GM18909 (cell line): ENCODE results near the gene CA9.
"Not testable (repeated sequence)": the region's sequence is repeated elsewhere in the genome, so short reads cannot be mapped to it uniquely, and the experiment has no call there.

Source experiments
- ATAC-seq: cut with Tn5 transposase; IDR thresholded peaks from one replicate; pipeline ENCODE4 v1.9.1; 2021; ENCODE audit warnings: mild to moderate bottlenecking; ENCODE audit not compliant: unreplicated experiment, poor library complexity

The CA9 gene

DNA sequence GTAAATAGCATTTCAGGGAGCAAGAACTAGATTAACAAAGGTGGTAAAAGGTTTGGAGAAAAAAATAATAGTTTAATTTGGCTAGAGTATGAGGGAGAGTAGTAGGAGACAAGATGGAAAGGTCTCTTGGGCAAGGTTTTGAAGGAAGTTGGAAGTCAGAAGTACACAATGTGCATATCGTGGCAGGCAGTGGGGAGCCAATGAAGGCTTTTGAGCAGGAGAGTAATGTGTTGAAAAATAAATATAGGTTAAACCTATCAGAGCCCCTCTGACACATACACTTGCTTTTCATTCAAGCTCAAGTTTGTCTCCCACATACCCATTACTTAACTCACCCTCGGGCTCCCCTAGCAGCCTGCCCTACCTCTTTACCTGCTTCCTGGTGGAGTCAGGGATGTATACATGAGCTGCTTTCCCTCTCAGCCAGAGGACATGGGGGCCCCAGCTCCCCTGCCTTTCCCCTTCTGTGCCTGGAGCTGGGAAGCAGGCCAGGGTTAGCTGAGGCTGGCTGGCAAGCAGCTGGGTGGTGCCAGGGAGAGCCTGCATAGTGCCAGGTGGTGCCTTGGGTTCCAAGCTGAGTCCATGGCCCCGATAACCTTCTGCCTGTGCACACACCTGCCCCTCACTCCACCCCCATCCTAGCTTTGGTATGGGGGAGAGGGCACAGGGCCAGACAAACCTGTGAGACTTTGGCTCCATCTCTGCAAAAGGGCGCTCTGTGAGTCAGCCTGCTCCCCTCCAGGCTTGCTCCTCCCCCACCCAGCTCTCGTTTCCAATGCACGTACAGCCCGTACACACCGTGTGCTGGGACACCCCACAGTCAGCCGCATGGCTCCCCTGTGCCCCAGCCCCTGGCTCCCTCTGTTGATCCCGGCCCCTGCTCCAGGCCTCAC is at the start of gene CA9:
CA9 (plus strand) TSS at position 797 of the 893 bp plus-strand sequence; CDS start at position 829, 32 bp downstream.
- ATAC-seq: no peak

DNA sequence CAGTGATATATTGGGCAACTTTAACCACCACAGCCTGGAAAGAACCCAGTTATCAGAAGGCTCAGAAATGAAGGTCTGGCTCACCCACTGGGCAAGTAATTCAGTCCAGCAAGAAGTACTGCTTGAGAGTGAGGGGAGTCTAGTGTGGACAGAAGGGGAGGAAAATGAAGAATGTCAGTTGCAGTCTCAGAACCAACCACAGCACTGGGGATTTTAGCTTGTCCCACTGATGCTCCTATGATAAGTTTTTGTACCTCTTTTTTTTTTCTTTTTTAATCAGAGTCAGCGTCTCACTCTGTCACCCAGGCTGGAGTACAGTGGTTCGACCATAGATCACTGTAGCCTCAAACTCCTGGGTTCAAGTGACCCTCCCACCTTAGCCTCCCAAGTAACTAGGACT is 46.2 kb upstream of the CA9 start:
- ATAC-seq: no peak

- ATAC-seq: no peak
Measured at GRCh38 chr9:35628389-35628991, 45.2 kb upstream of the CA9 start.

- ATAC-seq: no peak
Measured at GRCh38 chr9:35629597-35629996, 44.1 kb upstream of the CA9 start.

- no peak for ATAC-seq
Measured at GRCh38 chr9:35635730-35636129, 38.0 kb upstream of the CA9 start.

DNA sequence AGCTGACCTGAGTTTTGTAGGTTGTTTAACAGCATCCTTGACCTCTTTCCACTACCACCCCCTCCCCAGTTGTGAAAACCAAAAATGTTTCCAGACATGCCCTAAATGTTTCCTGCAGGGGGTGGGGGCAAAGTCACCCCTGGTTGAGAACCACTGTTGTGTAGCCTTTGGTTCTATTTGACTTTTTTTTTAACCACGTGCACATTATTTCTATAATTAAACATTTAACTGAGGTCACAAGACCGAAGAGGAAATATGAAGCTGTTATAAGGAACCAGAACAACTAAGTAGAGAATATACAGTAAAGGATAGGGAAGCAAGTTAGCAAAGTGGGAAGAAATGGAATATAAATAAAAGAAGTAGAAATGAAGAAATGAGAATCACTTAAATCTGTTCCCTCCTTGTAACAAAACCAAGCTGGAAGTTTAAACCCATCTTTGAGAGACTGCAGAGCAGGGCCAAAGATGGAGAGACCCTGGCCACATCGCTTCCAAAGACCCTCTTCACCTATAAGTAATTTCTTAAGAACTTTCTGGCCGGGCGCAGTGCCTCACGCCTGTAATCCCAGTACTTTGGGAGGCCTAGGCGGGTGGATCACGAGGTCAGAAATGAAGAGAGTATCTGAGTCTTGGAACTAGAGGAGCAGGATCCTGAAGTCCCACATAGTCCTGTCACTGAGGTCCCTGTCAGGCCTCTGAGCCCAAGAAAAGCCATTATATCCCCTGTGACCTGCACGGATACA is 37.4 kb upstream of the CA9 start:
- no peak for ATAC-seq

DNA sequence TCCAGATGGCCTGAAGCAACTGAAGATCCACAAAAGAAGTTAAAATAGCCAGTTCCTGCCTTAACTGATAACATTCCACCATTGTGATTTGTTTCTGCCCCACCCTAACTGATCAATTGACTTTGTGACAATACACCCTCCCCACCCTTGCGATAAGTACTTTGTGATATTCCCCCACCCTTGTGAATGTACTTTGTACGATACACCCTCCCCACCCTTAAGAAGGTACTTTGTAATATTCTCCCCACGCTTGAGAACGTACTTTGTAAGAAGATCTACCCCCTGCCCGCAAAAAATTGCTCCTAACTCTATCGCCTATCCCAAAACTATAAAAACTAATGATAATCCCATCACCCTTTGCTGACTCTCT is 36.9 kb upstream of the CA9 start:
- ATAC-seq: not testable (repeated sequence)

- ATAC-seq: not testable (repeated sequence)
Measured at GRCh38 chr9:35637427-35637955, 36.2 kb upstream of the CA9 start.

DNA sequence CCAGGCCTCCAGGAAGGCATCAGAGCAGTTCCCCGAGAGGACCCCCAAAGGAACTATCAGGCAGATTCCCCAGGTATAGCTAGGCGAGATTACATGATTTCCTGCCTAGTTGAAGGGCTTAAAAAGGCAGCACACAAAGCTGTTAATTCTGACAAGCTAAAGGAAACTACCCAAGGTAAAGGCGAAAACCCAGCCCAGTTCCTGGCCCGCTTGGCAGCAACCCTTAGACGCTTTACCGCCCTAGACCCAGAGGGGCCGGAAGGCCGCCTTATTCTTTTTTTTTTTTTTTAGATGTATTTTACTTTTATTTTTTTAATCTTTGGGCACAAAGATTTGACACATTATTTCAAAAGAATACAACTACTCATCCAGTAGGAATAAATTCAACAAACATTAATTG is 35.0 kb upstream of the CA9 start:
- ATAC-seq: not testable (repeated sequence)

GRCh38 chr9:35639225-35639624 is 34.5 kb upstream of the CA9 start:
- ATAC-seq: not testable (repeated sequence)

DNA sequence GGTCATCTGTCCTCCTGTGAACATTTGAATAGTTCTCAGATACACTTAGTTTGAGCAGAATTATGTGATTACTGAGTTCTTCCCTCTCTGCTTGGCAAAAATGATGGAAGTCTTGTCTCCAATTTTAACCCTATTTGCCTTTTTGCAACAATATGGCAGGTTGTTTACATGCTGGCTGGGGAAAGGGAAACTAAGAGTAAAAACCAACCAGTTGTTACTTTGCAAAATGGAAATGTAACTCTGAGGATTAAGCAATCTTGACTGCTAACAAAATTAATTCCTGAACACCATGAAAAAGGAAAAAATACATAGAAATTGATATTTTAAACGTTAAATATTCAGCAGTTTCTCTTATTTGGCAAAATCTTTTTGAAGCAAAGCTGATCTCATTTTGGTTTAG is 34.1 kb upstream of the CA9 start:
- ATAC-seq: no peak

- ATAC-seq: not testable (repeated sequence)
Measured at GRCh38 chr9:35640431-35640830, 33.3 kb upstream of the CA9 start.

DNA sequence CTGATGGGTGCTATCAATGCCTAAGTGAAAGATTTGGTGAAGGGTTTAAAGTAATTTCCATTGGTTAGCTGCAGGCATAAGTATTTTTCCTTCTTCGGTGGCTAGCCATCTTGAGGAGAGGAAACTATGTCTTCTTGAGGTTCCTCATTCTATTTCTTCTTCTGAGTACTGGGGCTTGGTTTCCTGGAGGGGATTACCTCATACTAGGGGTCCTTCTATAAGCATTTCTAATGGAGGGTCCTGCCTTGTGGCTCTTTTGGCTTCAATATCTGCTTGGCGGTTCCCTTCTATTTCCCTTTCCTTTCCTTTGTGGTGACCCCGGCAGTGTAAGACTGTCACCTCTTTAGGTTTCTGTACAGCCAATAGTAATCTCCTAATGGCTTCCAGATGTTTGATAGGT is 32.2 kb upstream of the CA9 start:
- not testable (repeated sequence) for ATAC-seq

DNA sequence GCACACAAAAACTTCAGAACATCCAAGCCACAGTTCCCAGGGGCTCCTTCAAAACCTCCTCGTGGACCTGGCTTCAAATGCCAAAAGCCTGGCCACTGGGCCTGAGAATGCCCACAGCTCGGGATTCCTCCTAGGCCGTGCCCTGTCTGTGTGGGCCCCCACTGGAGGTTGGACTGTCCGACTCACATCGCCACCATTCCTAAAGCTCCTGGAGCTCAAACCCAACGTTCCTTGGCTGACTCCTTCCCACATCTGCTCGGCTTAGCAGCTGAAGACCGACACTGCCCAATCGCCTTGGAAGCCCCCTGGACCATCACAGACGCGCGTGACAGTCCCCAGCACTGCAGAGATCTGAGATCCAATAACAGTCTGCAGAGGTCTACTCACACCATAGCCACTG is 30.7 kb upstream of the CA9 start:
- ATAC-seq: no peak

DNA sequence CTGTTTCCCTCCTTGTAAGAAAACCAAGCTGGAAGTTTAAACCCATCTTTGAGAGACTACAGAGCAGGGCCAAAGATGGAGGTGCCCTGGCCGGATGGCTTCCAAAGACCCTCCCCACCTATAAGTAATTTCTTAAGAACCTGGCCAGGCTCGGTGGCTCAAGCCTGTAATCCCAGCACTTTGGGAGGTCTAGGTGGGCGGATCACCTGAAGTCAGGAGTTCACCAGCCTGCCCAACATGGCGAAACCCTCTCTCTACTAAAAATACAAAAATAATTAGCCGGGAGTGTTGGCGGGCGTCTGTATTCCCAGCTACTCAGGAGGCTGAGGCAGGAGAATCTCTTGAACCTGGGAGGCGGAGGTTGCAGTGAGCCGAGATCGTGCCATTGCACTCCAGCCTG is 28.0 kb upstream of the CA9 start:
- ATAC-seq: not testable (repeated sequence)

DNA sequence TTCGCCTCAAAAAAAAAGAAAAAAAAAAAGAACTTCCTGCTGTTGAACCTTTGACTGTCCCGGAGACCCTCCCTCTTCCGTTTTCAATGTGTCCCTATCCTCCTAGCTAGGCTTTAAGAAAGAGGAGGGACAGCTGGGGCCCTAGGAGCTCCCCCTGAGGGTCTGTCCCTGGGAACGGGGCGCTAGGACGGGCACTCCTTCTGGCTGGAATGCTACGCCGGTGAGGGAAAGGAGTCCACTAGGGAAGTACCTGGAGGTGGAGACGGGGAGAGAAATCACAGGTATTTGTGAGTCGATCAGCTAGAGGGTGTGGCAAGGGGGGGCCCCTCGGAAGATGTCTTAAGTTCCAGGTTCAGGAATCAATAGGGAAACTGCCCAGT is 27.6 kb upstream of the CA9 start:
- no peak for ATAC-seq

GRCh38 chr9:35646533-35647265 is 27.0 kb upstream of the CA9 start:
- peak; percentile 93 for ATAC-seq

- ATAC-seq: no peak
Measured at GRCh38 chr9:35649431-35650340, 24.0 kb upstream of the CA9 start.
